ES-I3 (cell line): ENCODE data around the gene PTPRS.

Experiments used
- H3K36me3 ChIP-seq: 2 replicates; pipeline ENCODE4 v1.6.1; 2013; ENCODE audit warnings: mild to moderate bottlenecking, low read length, control low read depth, moderate library complexity; ENCODE audit not compliant: insufficient read depth
- H3K4me1 ChIP-seq: 2 replicates; pipeline ENCODE4 v1.6.1; 2013; ENCODE audit warnings: mild to moderate bottlenecking, control low read depth, low read length; ENCODE audit not compliant: insufficient read depth
- H3K9ac ChIP-seq: 2 replicates; pipeline ENCODE4 v1.6.1; 2013; ENCODE audit warnings: low read depth, mild to moderate bottlenecking, low read length, moderate library complexity
- H3K9me3 ChIP-seq: 2 replicates; pipeline ENCODE4 v1.6.1; 2013; ENCODE audit warnings: mild to moderate bottlenecking, low read length, moderate library complexity; ENCODE audit not compliant: control insufficient read depth, insufficient read depth

Gene PTPRS

GRCh38 chr19:5317321-5317720 is 23.3 kb downstream of the PTPRS start:
- Histone ChIP-seq H3K9me3 (no peaks in the 10 kb centered on the region), H3K4me1 (no peaks in the 10 kb centered on the region; the same call in 1 of the 2 replicates), H3K36me3 (no peaks in the 10 kb centered on the region), H3K9ac (no peak overlapping the region)

GRCh38 chr19:5316138-5316537 is 24.5 kb downstream of the PTPRS start:
- Histone ChIP-seq H3K36me3 (peaks cover 3% of the 10 kb centered on the region; the same call in 1 of the 2 replicates), H3K4me1 (no peaks in the 10 kb centered on the region), H3K9ac (no peak overlapping the region), H3K9me3 (no peaks in the 10 kb centered on the region)

GRCh38 chr19:5314907-5315298 is 25.7 kb downstream of the PTPRS start:
- Histone ChIP-seq H3K4me1 (no peaks in the 10 kb centered on the region), H3K36me3 (peaks cover 3% of the 10 kb centered on the region; the same call in 1 of the 2 replicates), H3K9ac (no peak overlapping the region)

GRCh38 chr19:5314012-5314906 is 26.4 kb downstream of the PTPRS start:
- H3K9me3 ChIP-seq, result no peaks in the 10 kb centered on the region
- H3K4me1 ChIP-seq, result no peaks in the 10 kb centered on the region
- H3K9ac ChIP-seq, result no peak overlapping the region
- H3K36me3 ChIP-seq, result peaks cover 3% of the 10 kb centered on the region; the same call in 1 of the 2 replicates

More at GRCh38 chr19:5314907-5315298, 25.7 kb downstream of the PTPRS start:
- no peaks in the 10 kb centered on the region for H3K9me3 ChIP-seq

GRCh38 chr19:5313307-5313706 is 27.3 kb downstream of the PTPRS start:
- H3K36me3 ChIP-seq, result peaks cover 3% of the 10 kb centered on the region; the same call in 1 of the 2 replicates
- H3K9me3 ChIP-seq, result no peaks in the 10 kb centered on the region
- H3K9ac ChIP-seq, result no peak overlapping the region
- no peaks in the 10 kb centered on the region for H3K4me1 ChIP-seq

- Histone ChIP-seq H3K9ac (no peak overlapping the region), H3K9me3 (no peaks in the 10 kb centered on the region), H3K36me3 (peaks cover 3% of the 10 kb centered on the region; the same call in 1 of the 2 replicates), H3K4me1 (no peaks in the 10 kb centered on the region)
Observed at GRCh38 chr19:5312058-5312457, 28.6 kb downstream of the PTPRS start.

- H3K9ac ChIP-seq, result no peak overlapping the region
- no peaks in the 10 kb centered on the region for H3K9me3 ChIP-seq
- no peaks in the 10 kb centered on the region; the same call in 1 of the 2 replicates for H3K4me1 ChIP-seq
- peaks cover 3% of the 10 kb centered on the region; the same call in 1 of the 2 replicates for H3K36me3 ChIP-seq
Observed at GRCh38 chr19:5309438-5310204, 31.0 kb downstream of the PTPRS start.

- no peaks in the 10 kb centered on the region for H3K9me3 ChIP-seq
- no peak overlapping the region for H3K9ac ChIP-seq
- peaks cover 3% of the 10 kb centered on the region; the same call in 1 of the 2 replicates for H3K36me3 ChIP-seq
- H3K4me1 ChIP-seq, result no peaks in the 10 kb centered on the region; the same call in 1 of the 2 replicates
Observed at GRCh38 chr19:5308451-5309437, 31.9 kb downstream of the PTPRS start.

GRCh38 chr19:5307655-5308054 is 33.0 kb downstream of the PTPRS start:
- H3K4me1 ChIP-seq, result no peaks in the 10 kb centered on the region; the same call in 1 of the 2 replicates
- H3K36me3 ChIP-seq, result peaks cover 3% of the 10 kb centered on the region; the same call in 1 of the 2 replicates
- H3K9ac ChIP-seq, result no peak overlapping the region
- no peaks in the 10 kb centered on the region for H3K9me3 ChIP-seq

GRCh38 chr19:5305163-5305562 is 35.4 kb downstream of the PTPRS start:
- Histone ChIP-seq H3K9ac (no peak overlapping the region), H3K9me3 (no peaks in the 10 kb centered on the region), H3K4me1 (no peaks in the 10 kb centered on the region; the same call in 1 of the 2 replicates), H3K36me3 (no peaks in the 10 kb centered on the region)

- Histone ChIP-seq H3K9me3 (no peaks in the 10 kb centered on the region), H3K9ac (no peak overlapping the region), H3K4me1 (no peaks in the 10 kb centered on the region; the same call in 1 of the 2 replicates), H3K36me3 (no peaks in the 10 kb centered on the region)
Observed at GRCh38 chr19:5304486-5304885, 36.1 kb downstream of the PTPRS start.

- Histone ChIP-seq H3K9me3 (no peaks in the 10 kb centered on the region), H3K9ac (no peak overlapping the region), H3K4me1 (no peaks in the 10 kb centered on the region; the same call in 1 of the 2 replicates), H3K36me3 (no peaks in the 10 kb centered on the region)
Observed at GRCh38 chr19:5303208-5303607, 37.4 kb downstream of the PTPRS start.

- Histone ChIP-seq H3K36me3 (no peaks in the 10 kb centered on the region), H3K9me3 (no peaks in the 10 kb centered on the region), H3K4me1 (no peaks in the 10 kb centered on the region; the same call in 1 of the 2 replicates), H3K9ac (no peak overlapping the region)
Observed at GRCh38 chr19:5302396-5302795, 38.2 kb downstream of the PTPRS start.
